GM12878 (cell line): ENCODE results near the gene SLC25A13.

ENCODE experiments used
- ASH2L ChIP-seq: fragments of 300-600, 200-600 bp; sonication (generic); IDR thresholded peaks from 2 replicates; pipeline ENCODE4 v1.6.1; 2017; ENCODE audit warnings: low read depth, mild to moderate bottlenecking, borderline replicate concordance
- CHD2 ChIP-seq: IDR thresholded peaks from 2 replicates; pipeline ENCODE4 v1.6.1; 2011; ENCODE audit warnings: low read depth, low read length, improper control_type of control experiment, borderline replicate concordance
- EGR1 ChIP-seq, 2 experiments: IDR thresholded peaks; 1 replicate in 1 of 2; 2 replicates in 1 of 2; pipeline ENCODE4 v1.6.1; 2011 to 2012; ENCODE audit warnings: low read depth in 2 of 2, low read length in 2 of 2, borderline replicate concordance in 1 of 2, mild to moderate bottlenecking in 1 of 2, moderate library complexity in 1 of 2
- KLF5 ChIP-seq: fragments of 450-650 bp; IDR thresholded peaks from 2 replicates; pipeline ENCODE4 v1.6.1; 2014; ENCODE audit warnings: mild to moderate bottlenecking; ENCODE audit not compliant: partially characterized antibody
- NR2C2 ChIP-seq: IDR thresholded peaks from 2 replicates; pipeline ENCODE4 v1.6.1; 2011; ENCODE audit warnings: borderline replicate concordance, low read depth; ENCODE audit not compliant: control insufficient read depth, insufficient read length
- POLR2A ChIP-seq: IDR thresholded peaks from 2 replicates; pipeline ENCODE4 v1.6.1; 2011; ENCODE audit warnings: low read depth, mild to moderate bottlenecking, low read length
- TAF1 ChIP-seq: IDR thresholded peaks from 2 replicates; pipeline ENCODE4 v1.6.1; 2011; ENCODE audit warnings: mild to moderate bottlenecking, low read depth, low read length, borderline replicate concordance
- YY1 ChIP-seq: IDR thresholded peaks from 2 replicates; pipeline ENCODE4 v1.6.1; 2011; ENCODE audit warnings: low read depth, mild to moderate bottlenecking, low read length
- TF ChIP-seq, protein P1 (sequence below), 3 experiments: IDR thresholded peaks in 2 of 3; conservative IDR thresholded peaks in 1 of 3; 2 replicates each; pipeline ENCODE4 v1.5.1; 2011; ENCODE audit warnings: low read depth in 3 of 3, low read length in 3 of 3, mild to moderate bottlenecking in 3 of 3, control low read depth in 2 of 3, moderate library complexity in 2 of 3, inconsistent platforms in 1 of 3, mixed read lengths in 1 of 3; ENCODE audit not compliant: control insufficient read depth in 2 of 3, insufficient read depth in 1 of 3; ENCODE audit errors: extremely low read depth in 1 of 3
- TF ChIP-seq, protein P2 (sequence below): fragments of 450-650 bp; IDR thresholded peaks from 2 replicates; pipeline ENCODE4 v1.6.1; 2017; ENCODE audit warnings: borderline replicate concordance
- TF ChIP-seq, protein P3 (sequence below): fragments of 450-650 bp; formaldehyde crosslinking; IDR thresholded peaks from 2 replicates; pipeline ENCODE4 v1.4.0; 2022; ENCODE audit warnings: mild to moderate bottlenecking, moderate library complexity

DNA sequence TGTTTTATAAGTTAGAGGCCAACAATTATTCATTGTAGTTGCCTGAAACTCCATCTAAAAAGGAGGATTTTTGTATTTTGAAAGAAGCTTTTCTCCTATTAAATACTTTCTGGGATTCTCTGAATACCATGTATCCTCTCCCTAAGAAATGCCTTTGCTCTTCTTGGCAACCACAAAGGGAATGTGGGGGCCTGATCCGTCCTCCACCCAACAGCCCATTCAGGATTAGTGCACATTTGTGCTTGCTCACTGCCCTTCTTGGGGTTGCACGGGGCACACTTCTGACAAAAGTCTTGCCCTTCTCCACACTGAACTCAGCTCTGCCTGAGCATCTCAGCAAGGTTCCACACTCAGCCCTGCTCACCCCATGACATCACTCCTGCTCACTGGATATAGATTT lies 194.2 kb downstream of the SLC25A13 start:
- TF ChIP-seq YY1 (no peak), NR2C2 (no peak), KLF5 (no peak), POLR2A (no peak), TAF1 (no peak), EGR1 (IDR thresholded peaks at IDR 0.05; ENCODE audit: borderline replicate concordance in 1 of 2, low read depth in 2 of 2, low read length in 2 of 2) (no peak), ASH2L (no peak), CHD2 (no peak)
- TF ChIP-seq, protein P1, sequence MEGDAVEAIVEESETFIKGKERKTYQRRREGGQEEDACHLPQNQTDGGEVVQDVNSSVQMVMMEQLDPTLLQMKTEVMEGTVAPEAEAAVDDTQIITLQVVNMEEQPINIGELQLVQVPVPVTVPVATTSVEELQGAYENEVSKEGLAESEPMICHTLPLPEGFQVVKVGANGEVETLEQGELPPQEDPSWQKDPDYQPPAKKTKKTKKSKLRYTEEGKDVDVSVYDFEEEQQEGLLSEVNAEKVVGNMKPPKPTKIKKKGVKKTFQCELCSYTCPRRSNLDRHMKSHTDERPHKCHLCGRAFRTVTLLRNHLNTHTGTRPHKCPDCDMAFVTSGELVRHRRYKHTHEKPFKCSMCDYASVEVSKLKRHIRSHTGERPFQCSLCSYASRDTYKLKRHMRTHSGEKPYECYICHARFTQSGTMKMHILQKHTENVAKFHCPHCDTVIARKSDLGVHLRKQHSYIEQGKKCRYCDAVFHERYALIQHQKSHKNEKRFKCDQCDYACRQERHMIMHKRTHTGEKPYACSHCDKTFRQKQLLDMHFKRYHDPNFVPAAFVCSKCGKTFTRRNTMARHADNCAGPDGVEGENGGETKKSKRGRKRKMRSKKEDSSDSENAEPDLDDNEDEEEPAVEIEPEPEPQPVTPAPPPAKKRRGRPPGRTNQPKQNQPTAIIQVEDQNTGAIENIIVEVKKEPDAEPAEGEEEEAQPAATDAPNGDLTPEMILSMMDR (IDR thresholded peaks at IDR 0.05 in 2 of 3, conservative IDR thresholded peaks at IDR 0.05 in 1 of 3; ENCODE audit: control insufficient read depth in 2 of 3, extremely low read depth in 1 of 3, insufficient read depth in 1 of 3, low read depth in 3 of 3, low read length in 3 of 3), result no peak
- TF ChIP-seq, protein P2, sequence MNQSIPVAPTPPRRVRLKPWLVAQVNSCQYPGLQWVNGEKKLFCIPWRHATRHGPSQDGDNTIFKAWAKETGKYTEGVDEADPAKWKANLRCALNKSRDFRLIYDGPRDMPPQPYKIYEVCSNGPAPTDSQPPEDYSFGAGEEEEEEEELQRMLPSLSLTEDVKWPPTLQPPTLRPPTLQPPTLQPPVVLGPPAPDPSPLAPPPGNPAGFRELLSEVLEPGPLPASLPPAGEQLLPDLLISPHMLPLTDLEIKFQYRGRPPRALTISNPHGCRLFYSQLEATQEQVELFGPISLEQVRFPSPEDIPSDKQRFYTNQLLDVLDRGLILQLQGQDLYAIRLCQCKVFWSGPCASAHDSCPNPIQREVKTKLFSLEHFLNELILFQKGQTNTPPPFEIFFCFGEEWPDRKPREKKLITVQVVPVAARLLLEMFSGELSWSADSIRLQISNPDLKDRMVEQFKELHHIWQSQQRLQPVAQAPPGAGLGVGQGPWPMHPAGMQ, result no peak
- TF ChIP-seq, protein P3, sequence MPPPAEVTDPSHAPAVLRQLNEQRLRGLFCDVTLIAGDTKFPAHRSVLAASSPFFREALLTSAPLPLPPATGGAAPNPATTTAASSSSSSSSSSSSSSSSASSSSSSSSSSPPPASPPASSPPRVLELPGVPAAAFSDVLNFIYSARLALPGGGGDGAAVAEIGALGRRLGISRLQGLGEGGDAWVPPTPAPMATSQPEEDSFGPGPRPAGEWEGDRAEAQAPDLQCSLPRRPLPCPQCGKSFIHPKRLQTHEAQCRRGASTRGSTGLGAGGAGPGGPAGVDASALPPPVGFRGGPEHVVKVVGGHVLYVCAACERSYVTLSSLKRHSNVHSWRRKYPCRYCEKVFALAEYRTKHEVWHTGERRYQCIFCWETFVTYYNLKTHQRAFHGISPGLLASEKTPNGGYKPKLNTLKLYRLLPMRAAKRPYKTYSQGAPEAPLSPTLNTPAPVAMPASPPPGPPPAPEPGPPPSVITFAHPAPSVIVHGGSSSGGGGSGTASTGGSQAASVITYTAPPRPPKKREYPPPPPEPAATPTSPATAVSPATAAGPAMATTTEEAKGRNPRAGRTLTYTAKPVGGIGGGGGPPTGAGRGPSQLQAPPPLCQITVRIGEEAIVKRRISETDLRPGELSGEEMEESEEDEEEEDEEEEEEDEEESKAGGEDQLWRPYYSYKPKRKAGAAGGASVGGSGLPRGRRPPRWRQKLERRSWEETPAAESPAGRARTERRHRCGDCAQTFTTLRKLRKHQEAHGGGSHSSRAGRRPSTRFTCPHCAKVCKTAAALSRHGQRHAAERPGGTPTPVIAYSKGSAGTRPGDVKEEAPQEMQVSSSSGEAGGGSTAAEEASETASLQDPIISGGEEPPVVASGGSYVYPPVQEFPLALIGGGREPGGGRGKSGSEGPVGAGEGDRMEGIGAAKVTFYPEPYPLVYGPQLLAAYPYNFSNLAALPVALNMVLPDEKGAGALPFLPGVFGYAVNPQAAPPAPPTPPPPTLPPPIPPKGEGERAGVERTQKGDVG (CRISPR knock-in tag), result no peak
